Esophagus mucosa (tissue), 1 donor: ENCODE measurements around the gene USP17L20. TPM values are rescaled to one million over a fixed set of nuclear protein-coding genes. Genes with fewer than 3 reads are reported as not detected.
"Not testable (repeated sequence)": the region's sequence is repeated elsewhere in the genome, so short reads cannot be mapped to it uniquely, and the experiment has no call there.

Experiments
- ATAC-seq: fragments of 200-7000 bp; cut with Tn5 transposase; one replicate; pipeline ENCODE4 v1.9.1; 2020
- total RNA-seq: library from RNA; stranded (reverse); gene quantifications from one replicate; pipeline ENCODE4 v1.2.4, GENCODE V29; 2023
- donor health status: DM: yes; HTN: yes; CAD: no.

Gene USP17L20
- not detected for total RNA-seq

- not testable (repeated sequence) for ATAC-seq
Observed at GRCh38 chr4:9257824-9258223, at the start of gene USP17L20. Gene USP17L20, plus strand, starts transcription at chr4:9258124. Its CDS starts 0 bp downstream, at chr4:9258124.

GRCh38 chr4:9210357-9210756 lies 47.6 kb upstream of the USP17L20 start, which contains the start of gene USP17L10:
Gene USP17L10, plus strand, starts transcription at chr4:9210657. Its CDS starts 0 bp downstream, at chr4:9210657.
- ATAC-seq: not testable (repeated sequence)

GRCh38 chr4:9214701-9215100 lies 43.2 kb upstream of the USP17L20 start:
- not testable (repeated sequence) for ATAC-seq

GRCh38 chr4:9215105-9215504 lies 42.8 kb upstream of the USP17L20 start, which contains the start of gene USP17L11:
Gene USP17L11, plus strand, starts transcription at chr4:9215405. Its CDS starts 0 bp downstream, at chr4:9215405.
- ATAC-seq: not testable (repeated sequence)

GRCh38 chr4:9219852-9220251 lies 38.1 kb upstream of the USP17L20 start, which contains the start of gene USP17L12:
Gene USP17L12, plus strand, starts transcription at chr4:9220152. Its CDS starts 0 bp downstream, at chr4:9220152.
- ATAC-seq: not testable (repeated sequence)

- not testable (repeated sequence) for ATAC-seq
Observed at GRCh38 chr4:9224596-9224995, 33.3 kb upstream of the USP17L20 start, which contains the start of gene USP17L13. Gene USP17L13, plus strand, starts transcription at chr4:9224896. Its CDS starts 0 bp downstream, at chr4:9224896.

GRCh38 chr4:9230249-9230648 lies 27.7 kb upstream of the USP17L20 start:
- not testable (repeated sequence) for ATAC-seq

- not testable (repeated sequence) for ATAC-seq
Observed at GRCh38 chr4:9234085-9234484, 23.8 kb upstream of the USP17L20 start, which contains the start of gene USP17L15. Gene USP17L15, plus strand, starts transcription at chr4:9234385. Its CDS starts 0 bp downstream, at chr4:9234385.

GRCh38 chr4:9238461-9238860 lies 19.5 kb upstream of the USP17L20 start:
- not testable (repeated sequence) for ATAC-seq

- not testable (repeated sequence) for ATAC-seq
Observed at GRCh38 chr4:9243579-9243978, 14.3 kb upstream of the USP17L20 start, which contains the start of gene USP17L17. Gene USP17L17, plus strand, starts transcription at chr4:9243879. Its CDS starts 0 bp downstream, at chr4:9243879.

GRCh38 chr4:9247953-9248680 lies 9.8 kb upstream of the USP17L20 start, which contains the start of gene USP17L18:
Gene USP17L18, plus strand, starts transcription at chr4:9248630. Its CDS starts 0 bp downstream, at chr4:9248630.
- not testable (repeated sequence) for ATAC-seq

GRCh38 chr4:9253078-9253477 lies 4.8 kb upstream of the USP17L20 start, which contains the start of gene USP17L19:
Gene USP17L19, plus strand, starts transcription at chr4:9253378. Its CDS starts 0 bp downstream, at chr4:9253378.
- ATAC-seq: not testable (repeated sequence)

GRCh38 chr4:9262572-9262971 lies 4.6 kb downstream of the USP17L20 start, which contains the start of gene USP17L21:
Gene USP17L21, plus strand, starts transcription at chr4:9262872. Its CDS starts 0 bp downstream, at chr4:9262872.
- not testable (repeated sequence) for ATAC-seq

GRCh38 chr4:9267319-9267718 lies 9.4 kb downstream of the USP17L20 start, which contains the start of gene USP17L22:
Gene USP17L22, plus strand, starts transcription at chr4:9267619. Its CDS starts 0 bp downstream, at chr4:9267619.
- not testable (repeated sequence) for ATAC-seq

GRCh38 chr4:9271719-9272118 lies 13.8 kb downstream of the USP17L20 start:
- not testable (repeated sequence) for ATAC-seq

Other genes with a start within 250 kb of the USP17L20 start
- not detected for gene FAM90A26, start 87.7 kb upstream of the USP17L20 start, total RNA-seq
- not detected for gene USP17L10, start 47.5 kb upstream of the USP17L20 start, total RNA-seq
- gene USP17L11, start 42.7 kb upstream of the USP17L20 start, total RNA-seq: not detected
- gene USP17L12, start 38.0 kb upstream of the USP17L20 start, total RNA-seq: not detected
- not detected for gene USP17L13, start 33.2 kb upstream of the USP17L20 start, total RNA-seq
- not detected for gene USP17L15, start 23.7 kb upstream of the USP17L20 start, total RNA-seq
- gene USP17L17, start 14.2 kb upstream of the USP17L20 start, total RNA-seq: not detected
- gene USP17L18, start 9.5 kb upstream of the USP17L20 start, total RNA-seq: not detected
- not detected for gene USP17L19, start 4.7 kb upstream of the USP17L20 start, total RNA-seq
- not detected for gene USP17L21, start 4.7 kb downstream of the USP17L20 start, total RNA-seq
- not detected for gene USP17L22, start 9.5 kb downstream of the USP17L20 start, total RNA-seq
- gene USP17L24, start 67.0 kb downstream of the USP17L20 start, total RNA-seq: not detected
- not detected for gene USP17L25, start 71.8 kb downstream of the USP17L20 start, total RNA-seq
- not detected for gene USP17L26, start 76.5 kb downstream of the USP17L20 start, total RNA-seq
- gene USP17L5, start 81.3 kb downstream of the USP17L20 start, total RNA-seq: not detected
- gene USP17L27, start 86.0 kb downstream of the USP17L20 start, total RNA-seq: not detected
- not detected for gene USP17L28, start 90.8 kb downstream of the USP17L20 start, total RNA-seq
- gene USP17L29, start 95.5 kb downstream of the USP17L20 start, total RNA-seq: not detected
- not detected for gene USP17L30, start 105.0 kb downstream of the USP17L20 start, total RNA-seq
- not detected for gene DEFB131A, start 186.3 kb downstream of the USP17L20 start, total RNA-seq